HG02588 (cell line): Measurements from ENCODE around the gene GART.

Experiments
- ATAC-seq: cut with Tn5 transposase; IDR thresholded peaks from one replicate; pipeline ENCODE4 v1.9.1; 2021; ENCODE audit warnings: mild to moderate bottlenecking, moderate library complexity; ENCODE audit not compliant: unreplicated experiment

GART gene

GRCh38 chr21:33554236-33554981, 12.5 kb upstream of the GART start:
- ATAC-seq, result no peak

DNA sequence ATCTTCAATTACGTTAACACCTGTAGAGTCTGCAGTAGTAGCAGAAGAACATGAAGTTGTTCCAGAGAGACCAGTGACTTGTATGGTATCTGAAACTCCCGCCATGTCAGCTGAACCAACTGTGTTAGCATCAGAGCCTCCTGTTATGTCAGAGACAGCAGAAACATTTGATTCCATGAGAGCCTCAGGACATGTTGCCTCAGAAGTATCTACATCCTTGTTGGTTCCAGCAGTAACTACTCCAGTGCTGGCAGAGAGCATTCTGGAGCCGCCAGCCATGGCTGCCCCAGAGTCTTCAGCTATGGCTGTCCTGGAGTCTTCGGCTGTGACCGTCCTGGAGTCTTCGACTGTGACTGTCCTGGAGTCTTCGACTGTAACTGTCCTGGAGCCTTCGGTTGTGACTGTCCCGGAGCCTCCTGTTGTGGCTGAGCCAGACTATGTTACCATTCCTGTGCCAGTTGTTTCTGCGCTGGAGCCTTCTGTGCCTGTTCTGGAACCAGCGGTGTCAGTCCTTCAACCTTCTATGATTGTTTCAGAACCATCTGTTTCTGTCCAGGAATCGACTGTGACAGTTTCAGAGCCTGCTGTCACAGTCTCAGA, 11.2 kb upstream of the GART start:
- ATAC-seq, result no peak

DNA sequence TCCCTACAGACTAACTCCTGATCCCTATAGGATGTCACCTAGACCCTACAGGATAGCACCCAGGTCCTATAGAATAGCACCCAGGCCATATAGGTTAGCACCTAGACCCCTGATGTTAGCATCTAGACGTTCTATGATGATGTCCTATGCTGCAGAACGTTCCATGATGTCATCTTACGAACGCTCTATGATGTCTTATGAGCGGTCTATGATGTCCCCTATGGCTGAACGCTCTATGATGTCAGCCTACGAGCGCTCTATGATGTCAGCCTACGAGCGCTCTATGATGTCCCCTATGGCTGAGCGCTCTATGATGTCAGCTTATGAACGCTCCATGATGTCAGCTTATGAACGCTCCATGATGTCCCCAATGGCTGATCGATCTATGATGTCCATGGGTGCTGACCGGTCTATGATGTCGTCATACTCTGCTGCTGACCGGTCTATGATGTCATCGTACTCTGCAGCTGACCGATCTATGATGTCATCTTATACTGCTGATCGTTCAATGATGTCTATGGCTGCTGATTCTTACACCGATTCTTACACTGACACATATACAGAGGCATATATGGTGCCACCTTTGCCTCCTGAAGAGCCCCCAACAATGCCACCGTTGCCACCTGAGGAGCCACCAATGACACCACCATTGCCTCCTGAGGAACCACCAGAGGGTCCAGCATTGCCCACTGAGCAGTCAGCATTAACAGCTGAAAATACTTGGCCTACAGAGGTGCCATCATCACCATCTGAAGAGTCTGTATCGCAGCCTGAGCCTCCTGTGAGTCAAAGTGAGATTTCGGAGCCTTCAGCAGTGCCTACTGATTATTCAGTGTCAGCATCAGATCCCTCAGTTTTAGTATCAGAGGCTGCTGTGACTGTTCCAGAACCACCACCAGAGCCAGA, 10.4 kb upstream of the GART start:
- ATAC-seq, result no peak

DNA sequence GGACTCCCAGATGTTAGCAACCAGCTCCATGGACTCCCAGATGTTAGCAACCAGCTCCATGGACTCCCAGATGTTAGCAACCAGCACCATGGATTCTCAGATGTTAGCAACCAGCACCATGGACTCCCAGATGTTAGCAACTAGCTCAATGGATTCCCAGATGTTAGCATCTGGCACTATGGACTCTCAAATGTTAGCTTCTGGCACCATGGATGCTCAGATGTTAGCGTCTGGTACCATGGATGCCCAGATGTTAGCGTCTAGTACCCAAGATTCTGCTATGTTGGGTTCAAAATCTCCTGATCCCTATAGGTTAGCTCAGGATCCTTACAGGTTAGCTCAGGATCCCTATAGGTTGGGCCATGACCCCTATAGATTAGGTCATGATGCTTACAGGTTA, 9.7 kb upstream of the GART start:
- ATAC-seq, result no peak

DNA sequence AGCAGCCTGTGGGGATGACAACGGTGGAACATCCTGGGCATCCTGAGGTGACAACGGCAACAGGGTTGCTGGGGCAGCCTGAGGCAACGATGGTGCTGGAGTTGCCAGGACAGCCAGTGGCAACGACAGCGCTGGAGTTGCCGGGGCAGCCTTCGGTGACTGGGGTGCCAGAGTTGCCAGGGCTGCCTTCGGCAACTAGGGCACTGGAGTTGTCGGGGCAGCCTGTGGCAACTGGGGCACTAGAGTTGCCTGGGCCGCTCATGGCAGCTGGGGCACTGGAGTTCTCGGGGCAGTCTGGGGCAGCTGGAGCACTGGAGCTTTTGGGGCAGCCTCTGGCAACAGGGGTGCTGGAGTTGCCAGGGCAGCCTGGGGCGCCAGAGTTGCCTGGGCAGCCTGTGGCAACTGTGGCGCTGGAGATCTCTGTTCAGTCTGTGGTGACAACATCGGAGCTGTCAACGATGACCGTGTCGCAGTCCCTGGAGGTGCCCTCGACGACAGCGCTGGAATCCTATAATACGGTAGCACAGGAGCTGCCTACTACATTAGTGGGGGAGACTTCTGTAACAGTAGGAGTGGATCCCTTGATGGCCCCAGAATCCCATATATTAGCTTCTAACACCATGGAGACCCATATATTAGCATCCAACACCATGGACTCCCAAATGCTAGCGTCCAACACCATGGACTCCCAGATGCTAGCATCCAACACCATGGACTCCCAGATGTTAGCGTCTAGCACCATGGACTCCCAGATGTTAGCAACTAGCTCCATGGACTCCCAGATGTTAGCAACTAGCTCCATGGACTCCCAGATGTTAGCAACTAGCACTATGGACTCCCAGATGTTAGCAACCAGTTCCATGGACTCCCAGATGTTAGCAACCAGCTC, 9.1 kb upstream of the GART start:
- no peak for ATAC-seq

GRCh38 chr21:33549848-33550771, 8.2 kb upstream of the GART start:
- no peak for ATAC-seq

DNA sequence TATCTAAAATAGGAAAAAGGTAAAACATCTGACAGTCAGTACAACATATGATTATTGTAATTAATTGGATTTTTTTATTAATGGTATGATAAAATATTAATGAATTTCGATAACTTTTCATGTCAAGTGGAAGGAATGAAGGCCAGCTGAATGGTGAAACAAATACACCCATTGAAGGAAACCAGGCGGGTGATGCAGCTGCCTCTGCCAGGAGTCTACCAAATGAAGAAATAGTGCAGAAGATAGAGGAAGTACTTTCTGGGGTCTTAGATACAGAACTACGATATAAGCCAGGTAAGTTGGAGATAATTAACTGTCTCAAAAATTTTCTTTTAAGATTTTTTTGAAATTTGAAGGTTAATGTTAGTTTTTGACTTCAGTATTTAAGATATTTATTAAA, 4.2 kb upstream of the GART start:
- ATAC-seq, result no peak

- no peak for ATAC-seq
Observed at GRCh38 chr21:33544451-33545195, 2.7 kb upstream of the GART start.

DNA sequence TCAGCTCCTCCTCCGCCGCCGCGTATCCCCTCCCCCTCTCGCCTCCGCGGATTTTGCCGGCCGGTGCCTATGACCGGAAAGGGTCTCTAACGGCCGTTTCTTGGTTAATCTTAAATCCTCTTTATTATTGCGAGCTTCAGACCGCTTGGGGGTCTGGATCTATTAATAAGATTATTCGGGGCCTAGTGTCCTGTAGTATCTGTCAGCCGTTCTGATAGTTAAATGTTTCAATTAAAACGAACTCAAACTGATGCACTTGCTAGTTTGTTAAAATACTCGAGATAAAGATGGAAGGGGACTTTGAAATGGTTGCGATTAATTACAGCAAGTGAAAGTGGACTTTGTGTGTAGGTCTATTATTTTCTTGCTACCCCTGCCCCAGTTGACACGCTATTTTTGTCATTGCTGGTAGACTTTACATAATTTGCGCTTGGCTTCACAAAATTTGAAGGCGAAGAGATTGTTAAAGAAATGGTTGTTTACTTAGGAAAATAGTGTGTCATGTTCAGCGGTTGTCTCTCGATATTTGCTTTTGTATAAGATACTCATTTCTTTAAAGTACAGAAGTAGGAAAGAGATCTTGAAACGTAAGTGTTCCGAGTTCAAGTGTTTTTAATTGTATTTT, 1.7 kb upstream of the GART start:
- ATAC-seq, result peak; percentile 8

GRCh38 chr21:33542640-33543504, 955 bp upstream of the GART start, which contains the start of gene SON:
Gene SON, plus strand, starts transcription at chr21:33543038. Its CDS starts 55 bp downstream, at chr21:33543093.
- peak; percentile 93 for ATAC-seq

DNA sequence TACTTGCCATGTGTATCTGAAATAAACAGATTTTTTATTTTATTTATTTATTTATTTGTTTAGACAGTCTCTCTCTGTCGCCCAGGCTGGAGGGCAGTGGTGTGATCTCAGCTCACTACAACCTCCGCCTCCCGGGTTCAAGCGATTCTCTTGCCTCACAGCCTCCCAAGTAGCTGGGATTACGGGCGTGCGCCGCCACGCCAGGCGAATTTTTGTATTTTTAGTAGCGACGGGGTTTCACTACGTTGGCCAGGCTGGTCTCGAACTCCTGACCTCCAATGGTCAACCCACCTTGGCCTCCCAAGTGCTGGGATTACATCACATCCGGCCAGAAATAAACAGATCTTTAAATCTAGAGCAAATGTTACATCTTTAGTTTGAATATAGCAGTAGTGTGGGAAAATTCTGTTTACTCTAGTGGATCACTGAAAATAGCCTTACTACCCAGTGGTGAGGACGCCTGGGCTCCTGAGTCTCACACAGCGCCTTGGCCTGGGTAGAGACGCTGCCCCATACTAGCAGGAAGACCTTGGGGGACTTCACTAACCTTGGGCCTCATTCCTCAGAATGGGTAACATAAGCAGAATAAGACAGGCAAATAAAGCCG, 709 bp downstream of the GART start:
- no peak for ATAC-seq

- ATAC-seq, result no peak
Observed at GRCh38 chr21:33540711-33541104, 1.2 kb downstream of the GART start.

DNA sequence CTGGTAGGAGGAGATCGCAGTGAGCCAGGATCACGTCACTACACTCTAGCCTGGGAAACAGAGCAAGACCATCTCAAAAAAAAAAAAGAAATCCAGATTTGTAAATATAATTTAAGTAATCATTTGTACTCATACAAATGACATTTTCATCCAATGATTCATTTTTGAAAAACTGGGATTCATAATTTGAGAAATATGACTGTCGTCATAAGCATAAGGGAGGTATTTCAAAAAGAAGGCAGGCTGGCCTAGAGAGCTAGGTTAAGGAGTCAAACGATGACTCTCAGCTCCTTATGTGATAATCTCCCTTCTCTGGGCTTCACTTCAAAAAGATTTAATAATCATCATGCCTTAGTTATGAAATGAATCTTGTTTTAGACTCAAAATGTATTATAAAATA, 2.3 kb downstream of the GART start:
- no peak for ATAC-seq

- no peak for ATAC-seq
Observed at GRCh38 chr21:33537212-33537611, 4.7 kb downstream of the GART start.

DNA sequence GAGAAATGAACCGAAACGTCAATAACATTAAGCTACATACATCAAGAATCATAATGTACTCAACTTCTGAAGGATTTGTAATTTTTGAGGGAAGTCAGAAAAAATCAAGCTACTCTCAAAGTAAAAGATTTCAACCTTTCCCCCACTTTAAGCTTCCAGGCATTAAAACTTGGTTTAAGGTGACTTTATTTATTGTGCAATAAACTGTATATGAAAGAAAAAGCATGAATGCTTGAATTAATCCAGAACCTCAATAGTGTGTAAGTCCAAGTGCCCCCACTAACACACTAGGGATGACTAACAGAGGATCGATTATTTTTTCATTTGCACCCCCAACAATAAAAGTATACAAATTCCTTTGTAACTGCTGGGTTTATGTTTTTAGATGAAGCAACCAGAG, 10.9 kb downstream of the GART start:
- no peak for ATAC-seq

DNA sequence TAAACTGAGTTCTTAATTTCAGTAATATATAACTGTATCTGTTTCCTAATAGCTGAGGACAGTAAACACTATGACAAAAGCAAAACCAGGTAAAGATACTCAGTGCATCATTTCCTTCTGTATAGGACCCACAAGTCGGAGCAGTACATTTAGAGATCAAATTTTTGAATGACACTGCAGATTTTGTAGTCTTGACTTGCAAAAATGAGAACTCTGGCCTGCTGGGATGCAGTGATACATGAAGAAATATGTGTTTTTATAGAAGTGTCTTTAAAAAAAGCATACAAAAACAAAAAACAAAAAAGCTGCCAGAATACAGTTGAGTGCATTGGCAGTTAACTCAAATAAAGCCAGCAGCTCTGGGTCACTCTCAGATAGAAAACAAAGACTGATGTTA, 19.0 kb downstream of the GART start:
- no peak for ATAC-seq

DNA sequence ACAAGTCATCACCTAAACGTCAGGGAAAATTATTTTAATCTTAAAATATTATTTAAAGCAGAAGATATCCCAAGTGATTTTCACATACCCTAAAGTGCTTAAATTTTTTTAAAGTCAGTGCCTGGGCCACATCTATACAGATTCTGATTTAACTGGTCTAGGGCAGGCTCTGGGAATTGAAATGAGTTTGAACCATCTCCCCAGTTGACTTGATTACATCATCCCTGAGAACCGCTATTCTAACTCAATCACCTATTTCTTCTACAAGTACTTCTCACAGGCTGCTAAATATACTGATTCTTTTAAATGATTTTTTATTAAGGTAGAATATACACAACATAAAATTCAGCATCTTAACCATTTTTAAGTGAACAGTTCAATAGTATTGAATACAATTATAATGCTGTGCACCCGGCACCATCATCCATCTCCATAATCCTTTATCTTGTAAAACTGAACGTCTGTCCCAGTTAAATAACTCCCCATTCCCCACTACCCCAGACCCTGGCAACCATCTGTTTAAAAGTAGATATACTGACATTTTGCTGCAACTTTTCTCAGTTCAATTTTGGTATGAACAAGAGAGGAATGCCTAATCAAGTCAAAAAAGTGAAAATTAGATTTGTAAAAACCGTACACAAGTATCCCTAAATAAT, 19.5 kb downstream of the GART start:
- no peak for ATAC-seq
